Measurements from ENCODE around the gene ATAD1. TPM values are rescaled to one million over a fixed set of nuclear protein-coding genes. Genes with fewer than 3 reads are reported as not detected.

ATAD1 gene
- total RNA-seq, 2 experiments from 2014 or later: 43.8 to 49.3 TPM

DNA sequence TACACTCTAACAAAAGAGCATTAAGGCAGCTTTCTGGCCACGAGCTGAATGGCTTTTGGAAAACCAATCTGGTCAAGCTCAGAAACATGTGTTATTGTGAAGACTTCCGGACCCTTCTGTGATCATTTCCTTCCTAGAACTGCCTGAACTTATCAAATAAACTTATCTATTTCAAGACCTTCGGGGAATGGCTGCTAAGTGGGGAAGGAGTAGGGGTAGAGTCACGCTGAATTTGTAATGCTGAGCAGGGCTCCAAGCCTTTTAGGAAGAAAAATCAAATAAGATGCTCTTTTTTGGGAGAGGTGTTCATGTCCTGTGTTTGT, 101.7 kb downstream of the ATAD1 start:
- Mint-ChIP-seq H3K4me1 (ENCODE audit: low read depth) (peaks cover 2% of the 10 kb centered on the region), H3K9me3 (no peaks in the 10 kb centered on the region), H3K36me3 (ENCODE audit: low read depth) (no peaks in the 10 kb centered on the region), H3K27me3 (peaks cover 9% of the 10 kb centered on the region), H3K27ac (no peak overlapping the region), H3K4me3 (no peak overlapping the region)
- ChIA-PET CTCF (no interaction called here), POLR2A (no interaction called here)
- intact Hi-C loops (cut with micrococcal nuclease): no loop called here
- ATAC-seq: no peak
- no peak for DNase-seq
- TF ChIP-seq, protein P1, sequence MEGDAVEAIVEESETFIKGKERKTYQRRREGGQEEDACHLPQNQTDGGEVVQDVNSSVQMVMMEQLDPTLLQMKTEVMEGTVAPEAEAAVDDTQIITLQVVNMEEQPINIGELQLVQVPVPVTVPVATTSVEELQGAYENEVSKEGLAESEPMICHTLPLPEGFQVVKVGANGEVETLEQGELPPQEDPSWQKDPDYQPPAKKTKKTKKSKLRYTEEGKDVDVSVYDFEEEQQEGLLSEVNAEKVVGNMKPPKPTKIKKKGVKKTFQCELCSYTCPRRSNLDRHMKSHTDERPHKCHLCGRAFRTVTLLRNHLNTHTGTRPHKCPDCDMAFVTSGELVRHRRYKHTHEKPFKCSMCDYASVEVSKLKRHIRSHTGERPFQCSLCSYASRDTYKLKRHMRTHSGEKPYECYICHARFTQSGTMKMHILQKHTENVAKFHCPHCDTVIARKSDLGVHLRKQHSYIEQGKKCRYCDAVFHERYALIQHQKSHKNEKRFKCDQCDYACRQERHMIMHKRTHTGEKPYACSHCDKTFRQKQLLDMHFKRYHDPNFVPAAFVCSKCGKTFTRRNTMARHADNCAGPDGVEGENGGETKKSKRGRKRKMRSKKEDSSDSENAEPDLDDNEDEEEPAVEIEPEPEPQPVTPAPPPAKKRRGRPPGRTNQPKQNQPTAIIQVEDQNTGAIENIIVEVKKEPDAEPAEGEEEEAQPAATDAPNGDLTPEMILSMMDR (IDR thresholded peaks at IDR 0.05): no peak

DNA sequence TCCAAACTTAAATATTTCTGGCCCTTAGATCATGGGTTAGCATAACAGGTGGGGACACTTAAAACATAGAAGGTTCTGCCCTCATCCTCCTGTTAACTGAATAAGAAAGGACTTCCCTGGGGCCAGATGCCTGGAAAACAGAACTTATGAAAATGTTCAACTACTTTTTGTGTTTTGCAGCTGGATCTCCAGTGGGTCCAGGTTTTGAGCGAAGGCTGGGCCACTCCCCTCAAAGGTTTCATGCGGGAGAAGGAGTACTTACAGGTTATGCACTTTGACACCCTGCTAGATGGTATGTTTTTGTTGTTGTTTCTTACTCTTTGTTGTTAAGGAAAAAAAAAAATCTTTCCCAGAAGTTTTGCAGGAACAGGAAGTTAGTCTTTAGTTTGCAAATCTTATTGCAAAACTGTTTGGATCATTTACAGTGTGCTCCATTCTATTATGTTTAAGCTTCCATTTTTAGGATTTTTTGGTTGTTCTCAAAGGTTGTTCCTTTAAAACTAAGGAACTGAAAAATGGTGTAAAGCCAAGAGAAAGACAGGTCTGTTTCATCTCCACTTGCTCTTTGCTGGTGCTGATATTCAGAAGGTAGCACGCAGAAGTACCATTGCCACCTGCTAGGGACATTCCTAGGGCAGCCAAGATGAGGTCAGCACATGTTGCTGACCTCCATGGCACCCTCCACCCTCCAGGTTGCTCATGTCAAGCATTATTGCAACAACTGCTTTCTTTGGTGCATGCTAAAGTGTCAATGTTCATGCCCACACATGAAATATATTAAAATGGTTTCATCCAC, 102.3 kb downstream of the ATAD1 start:
- Mint-ChIP-seq H3K4me1 (ENCODE audit: low read depth) (peaks cover 2% of the 10 kb centered on the region), H3K4me3 (no peak overlapping the region), H3K27ac (no peak overlapping the region), H3K36me3 (ENCODE audit: low read depth) (no peaks in the 10 kb centered on the region), H3K27me3 (peaks cover 7% of the 10 kb centered on the region), H3K9me3 (no peaks in the 10 kb centered on the region)
- CTCF ChIA-PET: no interaction called here
- DNase-seq (no peak), ATAC-seq (no peak)
- TF ChIP-seq, protein P1 (IDR thresholded peaks at IDR 0.05): no peak
- POLR2A ChIA-PET: no interaction called here
- intact Hi-C loops (cut with micrococcal nuclease): no loop called here

DNA sequence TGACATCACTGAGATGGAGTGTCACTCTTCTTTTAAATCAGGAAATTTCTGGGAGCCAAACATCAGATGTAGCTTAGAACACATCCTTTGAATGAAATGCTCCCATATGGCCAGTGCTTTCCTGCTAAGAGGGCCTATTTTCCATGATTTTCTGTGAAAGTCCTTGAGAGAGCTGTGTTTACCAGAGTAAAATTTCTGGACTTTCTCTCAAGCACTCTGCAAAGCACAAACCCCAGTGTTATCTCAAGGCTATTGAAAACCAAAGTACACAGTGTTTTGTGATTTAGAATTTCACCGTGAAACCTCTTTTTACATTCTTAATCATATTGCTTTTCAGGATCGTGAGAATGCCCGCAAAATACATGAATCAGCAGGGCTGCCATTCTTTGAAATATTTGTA, 104.3 kb downstream of the ATAD1 start:
- Mint-ChIP-seq H3K9me3 (no peaks in the 10 kb centered on the region), H3K36me3 (ENCODE audit: low read depth) (no peaks in the 10 kb centered on the region), H3K4me3 (no peak overlapping the region), H3K4me1 (ENCODE audit: low read depth) (peaks cover 2% of the 10 kb centered on the region), H3K27me3 (peaks cover 5% of the 10 kb centered on the region), H3K27ac (no peak overlapping the region)
- ChIA-PET POLR2A (no interaction called here), CTCF (no interaction called here)
- DNase-seq: no peak
- no peak for ATAC-seq
- TF ChIP-seq, protein P1 (IDR thresholded peaks at IDR 0.05): no peak
- intact Hi-C loops (cut with micrococcal nuclease): no loop called here

DNA sequence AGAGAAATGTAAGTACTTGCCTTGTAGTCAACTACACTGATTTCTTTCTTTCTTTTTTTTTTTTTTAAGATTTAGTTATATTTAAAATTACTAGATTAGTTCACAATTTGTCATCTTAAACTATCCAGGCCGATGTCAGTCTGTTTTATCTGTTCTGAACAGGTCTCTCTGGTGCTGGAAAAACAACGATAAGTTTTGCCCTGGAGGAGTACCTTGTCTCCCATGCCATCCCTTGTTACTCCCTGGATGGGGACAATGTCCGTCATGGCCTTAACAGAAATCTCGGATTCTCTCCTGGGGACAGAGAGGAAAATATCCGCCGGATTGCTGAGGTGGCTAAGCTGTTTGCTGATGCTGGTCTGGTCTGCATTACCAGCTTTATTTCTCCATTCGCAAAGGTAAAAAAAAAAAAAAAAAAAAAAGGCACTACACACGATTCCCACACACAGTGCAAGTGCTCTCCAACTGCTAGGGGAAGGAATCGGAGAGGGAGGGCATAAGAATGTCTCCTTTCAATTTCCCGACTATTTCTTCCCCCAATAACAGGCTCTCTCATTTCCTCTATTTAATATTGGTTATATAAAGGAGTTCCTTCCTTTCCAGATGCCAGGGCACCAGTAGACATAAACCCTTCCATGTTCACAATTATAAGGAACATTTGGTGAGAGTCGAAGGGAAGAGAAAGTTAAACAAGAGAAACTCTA, 105.0 kb downstream of the ATAD1 start:
- ATAC-seq (no peak), DNase-seq (no peak)
- ChIA-PET POLR2A (no interaction called here), CTCF (no interaction called here)
- Mint-ChIP-seq H3K4me3 (no peak overlapping the region), H3K4me1 (ENCODE audit: low read depth) (peaks cover 2% of the 10 kb centered on the region), H3K9me3 (no peaks in the 10 kb centered on the region), H3K27me3 (peaks cover 3% of the 10 kb centered on the region), H3K27ac (no peak overlapping the region), H3K36me3 (ENCODE audit: low read depth) (no peaks in the 10 kb centered on the region)
- intact Hi-C loops (cut with micrococcal nuclease): no loop called here
- TF ChIP-seq, protein P1 (IDR thresholded peaks at IDR 0.05): no peak

DNA sequence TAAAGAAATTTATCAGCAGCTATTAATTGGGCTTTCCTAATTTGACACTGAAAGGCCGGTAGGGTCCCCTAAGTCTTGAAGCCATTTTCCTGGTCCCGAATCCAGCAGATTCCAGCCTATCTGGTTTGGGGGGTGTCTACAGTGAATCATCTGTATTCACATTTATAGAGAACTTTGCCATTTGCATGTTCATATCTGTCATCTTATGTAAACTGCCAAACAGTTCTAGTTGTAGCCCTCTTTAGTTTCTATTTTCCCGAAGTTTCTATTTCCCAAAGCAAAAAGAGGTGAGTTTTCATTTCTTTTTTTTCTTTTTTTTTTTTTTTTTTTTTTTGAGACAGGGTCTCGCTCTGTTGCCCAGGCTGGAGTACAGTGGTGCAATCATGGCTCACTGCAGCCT, 110.8 kb downstream of the ATAD1 start:
- H3K4me1 Mint-ChIP-seq (ENCODE audit: low read depth): no peaks in the 10 kb centered on the region
- no peak overlapping the region for H3K4me3 Mint-ChIP-seq
- no peaks in the 10 kb centered on the region for H3K36me3 Mint-ChIP-seq (ENCODE audit: low read depth)
- POLR2A ChIA-PET: no interaction called here
- no peak for ATAC-seq
- H3K27ac Mint-ChIP-seq: no peak overlapping the region
- intact Hi-C loops (cut with micrococcal nuclease): no loop called here
- CTCF ChIA-PET: no interaction called here
- DNase-seq: no peak
- TF ChIP-seq, protein P1 (IDR thresholded peaks at IDR 0.05): no peak
- H3K27me3 Mint-ChIP-seq: peaks cover 6% of the 10 kb centered on the region
- no peaks in the 10 kb centered on the region for H3K9me3 Mint-ChIP-seq
